ENCODE results near the gene MTRR. TPM values are rescaled to one million over a fixed set of nuclear protein-coding genes. Genes with fewer than 3 reads are reported as not detected.

Gene MTRR
- total RNA-seq, 3 donors from 2014 or later = 50.5 to 53.7 (median 53.3) TPM

GRCh38 chr5:7894860-7895259, 25.9 kb downstream of the MTRR start:
- no peak for DNase-seq
- intact Hi-C loops (cut with DNase I, micrococcal nuclease) = no loop called here
- H3K4me1 ChIP-seq (ENCODE audit: low read depth) = peaks cover 3% of the 10 kb centered on the region
- H3K9me3 ChIP-seq = no peaks in the 10 kb centered on the region
- no peak overlapping the region for H3K4me3 ChIP-seq
- H3K36me3 ChIP-seq (ENCODE audit: low read depth) = peaks cover 1% of the 10 kb centered on the region
- no peak for TF ChIP-seq CTCF (IDR thresholded peaks at IDR 0.05)
- no peak for ATAC-seq

GRCh38 chr5:7897014-7897600, 28.2 kb downstream of the MTRR start:
- Histone ChIP-seq H3K9me3 (no peaks in the 10 kb centered on the region), H3K4me3 (no peak overlapping the region), H3K4me1 (ENCODE audit: low read depth) (peaks cover 3% of the 10 kb centered on the region), H3K36me3 (ENCODE audit: low read depth) (no peaks in the 10 kb centered on the region)
- DNase-seq (peak in 1 of 3 donors; percentile 16), ATAC-seq (peak; percentile 49)
- intact Hi-C loops (cut with DNase I, micrococcal nuclease) = no loop called here
- no peak for TF ChIP-seq CTCF (IDR thresholded peaks at IDR 0.05)

GRCh38 chr5:7902201-7902600, 33.3 kb downstream of the MTRR start:
- no peak overlapping the region for H3K4me3 ChIP-seq
- TF ChIP-seq CTCF (IDR thresholded peaks at IDR 0.05) = no peak
- no peaks in the 10 kb centered on the region for H3K36me3 ChIP-seq (ENCODE audit: low read depth)
- peaks cover 3% of the 10 kb centered on the region for H3K9me3 ChIP-seq
- DNase-seq = no peak
- no peak for ATAC-seq
- H3K4me1 ChIP-seq (ENCODE audit: low read depth) = no peaks in the 10 kb centered on the region
- intact Hi-C loops (cut with DNase I, micrococcal nuclease) = no loop called here

- Histone ChIP-seq H3K9me3 (peaks cover 11% of the 10 kb centered on the region), H3K4me3 (no peak overlapping the region), H3K4me1 (ENCODE audit: low read depth) (no peaks in the 10 kb centered on the region), H3K36me3 (ENCODE audit: low read depth) (no peaks in the 10 kb centered on the region)
- DNase-seq = no peak
- no peak for ATAC-seq
- intact Hi-C loops (cut with DNase I, micrococcal nuclease) = no loop called here
- no peak for TF ChIP-seq CTCF (IDR thresholded peaks at IDR 0.05)
Observed at GRCh38 chr5:7902666-7903625, 34.0 kb downstream of the MTRR start.

- H3K9me3 ChIP-seq = peaks cover 22% of the 10 kb centered on the region
- DNase-seq = no peak
- ATAC-seq = no peak
- no peaks in the 10 kb centered on the region for H3K36me3 ChIP-seq (ENCODE audit: low read depth)
- no peak for TF ChIP-seq CTCF (IDR thresholded peaks at IDR 0.05)
- H3K4me3 ChIP-seq = no peak overlapping the region
- H3K4me1 ChIP-seq (ENCODE audit: low read depth) = no peaks in the 10 kb centered on the region
- intact Hi-C loops (cut with DNase I, micrococcal nuclease) = no loop called here
Observed at GRCh38 chr5:7904170-7904569, 35.2 kb downstream of the MTRR start.

All from mucosa of descending colon (tissue), 3 donors.